HCT116 (cell line): ENCODE data around the gene NOTCH4. TPM values are rescaled to one million over a fixed set of nuclear protein-coding genes. Genes with fewer than 3 reads are reported as not detected.

Experiments
- ATAC-seq: fragments of 200-7000 bp; cut with Tn5 transposase; 2 replicates; pipeline ENCODE4 v1.9.1; 2020; ENCODE audit warnings: mild to moderate bottlenecking, moderate library complexity
- BruUV-seq: library from RNA; stranded (reverse); fragments of 400-500 nt; replicated peaks from 2 replicates; lab custom pipeline; 2021; lab: Mats Ljungman, UMichigan
- CTCF ChIA-PET: fragments of 300-600 bp; sonication (Branson Sonifier 250); formaldehyde crosslinking; loops from one replicate; lab custom pipeline; 2021; ENCODE audit warnings: antibody characterized with exemption; lab: Charles Lee
- POLR2A ChIA-PET: fragments of 300-600, 350-600 bp; sonication (Branson Sonifier 250); formaldehyde crosslinking; loops from one replicate; lab custom pipeline; 2021; ENCODE audit warnings: antibody characterized with exemption; lab: Charles Lee
- RAD21 ChIA-PET, 2 experiments: fragments of 300-600 bp; sonication (Branson Sonifier 250); formaldehyde crosslinking; loops; one replicate each; lab custom pipeline; 2023; ENCODE audit warnings: low total read pairs in 2 of 2; ENCODE audit not compliant: uncharacterized antibody in 2 of 2, unreplicated experiment in 2 of 2, low non-redundant PET in 1 of 2; lab: Charles Lee
- DNase-seq: peaks from one replicate; pipeline ENCODE4 v3.0.0-alpha.2; 2010; ENCODE audit warnings: low read depth, low spot score
- H2AFZ ChIP-seq: fragments of 200-600 bp; shearing (Covaris generic), sonication (generic); 2 replicates; pipeline ENCODE4 v1.6.1; 2017; ENCODE audit warnings: low read depth, mixed run types, mixed read lengths, antibody characterized with exemption, low read length; ENCODE audit not compliant: poor library complexity, severe bottlenecking
- H3K27ac ChIP-seq: 2 replicates; pipeline ENCODE4 v1.5.1; 2012; ENCODE audit warnings: low read depth, low read length
- H3K27me3 ChIP-seq: fragments of 200-600 bp; sonication (generic); 2 replicates; pipeline ENCODE4 v1.6.1; 2016; ENCODE audit warnings: mixed run types, low read length, mixed read lengths; ENCODE audit not compliant: insufficient read depth
- H3K36me3 ChIP-seq, 2 experiments: fragments of 200-500 bp in 1 of 2; fragments of 200-600 bp in 1 of 2; sonication (Bioruptor generic) in 1 of 2; sonication (generic) in 1 of 2; 2 replicates each; pipeline versions ENCODE4 v1.5.1 to v1.6.1; 2014 to 2016; ENCODE audit warnings: low read length in 2 of 2, inconsistent platforms in 1 of 2, mixed read lengths in 1 of 2, mixed run types in 1 of 2; ENCODE audit not compliant: insufficient read depth in 2 of 2, control insufficient read depth in 1 of 2
- H3K4me1 ChIP-seq, 2 experiments: fragments of 200-600 bp in 1 of 2; sonication (generic) in 1 of 2; 2 replicates each; pipeline versions ENCODE4 v1.5.1 to v1.6.1; 2012 to 2017; ENCODE audit warnings: low read length in 2 of 2, inconsistent platforms in 1 of 2, mild to moderate bottlenecking in 1 of 2, mixed read lengths in 1 of 2, mixed run types in 1 of 2, moderate library complexity in 1 of 2; ENCODE audit not compliant: insufficient read depth in 2 of 2, control insufficient read depth in 1 of 2
- H3K4me2 ChIP-seq: fragments of 200-600 bp; sonication (generic); 2 replicates; pipeline ENCODE4 v1.6.1; 2017; ENCODE audit warnings: mixed run types, low read length, mixed read lengths
- H3K4me3 ChIP-seq, 2 experiments: fragments of 200-600 bp in 1 of 2; sonication (generic) in 1 of 2; replicated peaks in 1 of 2; 2 replicates each; pipeline ENCODE4 v1.5.1; 2011 to 2016; ENCODE audit warnings: low read length in 2 of 2, control low read depth in 1 of 2, low read depth in 1 of 2, mild to moderate bottlenecking in 1 of 2, mixed read lengths in 1 of 2, mixed run types in 1 of 2
- H3K79me2 ChIP-seq: fragments of 200-600 bp; sonication (generic); 2 replicates; pipeline ENCODE4 v1.6.1; 2017; ENCODE audit warnings: mild to moderate bottlenecking, mixed run types, low read length, moderate library complexity, mixed read lengths; ENCODE audit not compliant: insufficient read depth
- H3K9ac ChIP-seq: fragments of 200-600 bp; sonication (generic); 2 replicates; pipeline ENCODE4 v1.6.1; 2016; ENCODE audit warnings: low read length, mixed read lengths
- H3K9me2 ChIP-seq: fragments of 200-600 bp; sonication (generic), shearing (Covaris generic); 2 replicates; pipeline ENCODE4 v1.6.1; 2017; ENCODE audit warnings: mixed run types, mild to moderate bottlenecking, moderate library complexity; ENCODE audit not compliant: insufficient read depth
- H3K9me3 ChIP-seq, 2 experiments: fragments of 200-500 bp in 1 of 2; fragments of 200-600 bp in 1 of 2; sonication (Bioruptor generic) in 1 of 2; sonication (generic) in 1 of 2; 2 replicates each; pipeline ENCODE4 v1.6.1; 2014 to 2017; ENCODE audit warnings: low read length in 2 of 2, mixed read lengths in 2 of 2, inconsistent platforms in 1 of 2, low read depth in 1 of 2, mild to moderate bottlenecking in 1 of 2, mixed run types in 1 of 2, moderate library complexity in 1 of 2; ENCODE audit not compliant: control insufficient read depth in 1 of 2, insufficient read depth in 1 of 2
- H4K20me1 ChIP-seq: fragments of 200-600 bp; sonication (generic), shearing (Covaris generic); 2 replicates; pipeline ENCODE4 v1.6.1; 2017; ENCODE audit warnings: mixed run types, mild to moderate bottlenecking, moderate library complexity; ENCODE audit not compliant: insufficient read depth
- EGR1 ChIP-seq: IDR thresholded peaks from 2 replicates; pipeline ENCODE4 v1.6.1; 2012; ENCODE audit warnings: low read depth
- EZH2phosphoT487 ChIP-seq: fragments of 200-600 bp; IDR thresholded peaks from 2 replicates; pipeline ENCODE4 v1.6.1; 2018; ENCODE audit warnings: antibody characterized with exemption, borderline replicate concordance
- SIN3A ChIP-seq: IDR thresholded peaks from 2 replicates; pipeline ENCODE4 v1.6.1; 2012; ENCODE audit warnings: low read depth
- YY1 ChIP-seq: IDR thresholded peaks from 2 replicates; pipeline ENCODE4 v1.6.1; 2011; ENCODE audit warnings: low read length, low read depth, moderate library complexity, mild to moderate bottlenecking; ENCODE audit not compliant: insufficient replicate concordance; ENCODE audit errors: extremely low read depth
- ZNF274 ChIP-seq: fragments of 200-500 bp; sonication (Bioruptor generic); IDR thresholded peaks from 2 replicates; pipeline ENCODE4 v1.6.1; 2014; ENCODE audit warnings: mild to moderate bottlenecking, low read depth, low read length, inconsistent platforms
- intact Hi-C: fragments of 100-400 bp; cut with micrococcal nuclease; formaldehyde crosslinking; loops from 2 replicates; pipeline ENCODE4 v1.10.0; 2022
- total RNA-seq: library from RNA; stranded (reverse); gene quantifications from one replicate; pipeline ENCODE4 v1.2.1, GENCODE V29; 2021; ENCODE audit not compliant: unreplicated experiment
- TF ChIP-seq, protein P1 (sequence below): IDR thresholded peaks from 2 replicates; pipeline ENCODE4 v1.6.1; 2012; ENCODE audit warnings: low read depth

Gene NOTCH4
- total RNA-seq, 1 experiment from 2014 or later, result 0.81 TPM

DNA sequence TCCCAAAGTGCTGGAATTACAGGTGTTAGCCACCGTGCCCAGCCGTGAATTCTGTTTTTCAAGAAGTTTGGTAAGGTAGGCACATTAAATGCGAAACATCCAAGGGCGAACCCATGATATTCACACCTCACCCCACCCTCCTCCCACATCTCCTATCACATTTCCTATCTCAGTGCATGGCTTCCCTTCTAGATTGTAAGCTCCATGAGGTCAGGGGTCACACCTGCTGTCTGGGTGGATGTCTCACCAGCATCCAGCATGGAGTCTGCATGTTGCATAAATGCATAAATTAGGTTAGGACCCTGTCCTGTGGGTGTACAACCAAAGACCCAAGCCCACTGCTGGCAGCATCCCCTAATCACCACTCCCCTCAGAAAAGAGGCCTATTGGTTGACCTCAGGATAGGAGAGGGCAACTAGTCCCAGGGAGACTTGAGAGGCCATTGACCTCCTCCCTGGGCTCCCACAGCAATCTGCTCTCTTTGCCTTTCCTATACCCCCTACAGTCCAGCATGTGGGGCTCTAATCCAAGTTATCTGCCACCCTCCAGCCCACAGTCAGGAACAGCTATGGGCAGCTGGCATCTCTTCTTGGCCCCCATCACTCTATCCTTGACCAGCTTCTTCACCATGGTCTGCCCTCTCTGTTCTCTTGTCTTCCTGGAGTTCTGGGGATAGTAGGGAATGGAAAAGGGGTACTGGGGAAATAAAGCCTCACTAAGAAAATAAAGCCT, 76.3 kb downstream of the NOTCH4 start:
- H3K4me1 ChIP-seq, result peaks cover 4 to 6% of the 10 kb centered on the region in 2 experiments; a peak in 3 of 4 replicates
- no TSS peak for BruUV-seq
- ChIA-PET POLR2A (no interaction called here), CTCF (no interaction called here), RAD21 (no interaction called here)
- intact Hi-C loops, result no loop called here
- H3K79me2 ChIP-seq, result no peaks in the 10 kb centered on the region
- H3K4me3 ChIP-seq, result no peak overlapping the region
- H3K4me2 ChIP-seq, result no peak overlapping the region
- no peaks in the 10 kb centered on the region for H3K36me3 ChIP-seq
- no peak overlapping the region for H2AFZ ChIP-seq
- ATAC-seq, result no peak
- H3K27ac ChIP-seq, result no peak overlapping the region
- H3K9ac ChIP-seq, result no peak overlapping the region
- no peak for DNase-seq
- H3K27me3 ChIP-seq, result no peaks in the 10 kb centered on the region
- H3K9me3 ChIP-seq, result no peaks in the 10 kb centered on the region
- no peaks in the 10 kb centered on the region for H4K20me1 ChIP-seq
- no peak for TF ChIP-seq ZNF274
- no peak for TF ChIP-seq SIN3A
- TF ChIP-seq YY1, result no peak
- TF ChIP-seq, protein P1, sequence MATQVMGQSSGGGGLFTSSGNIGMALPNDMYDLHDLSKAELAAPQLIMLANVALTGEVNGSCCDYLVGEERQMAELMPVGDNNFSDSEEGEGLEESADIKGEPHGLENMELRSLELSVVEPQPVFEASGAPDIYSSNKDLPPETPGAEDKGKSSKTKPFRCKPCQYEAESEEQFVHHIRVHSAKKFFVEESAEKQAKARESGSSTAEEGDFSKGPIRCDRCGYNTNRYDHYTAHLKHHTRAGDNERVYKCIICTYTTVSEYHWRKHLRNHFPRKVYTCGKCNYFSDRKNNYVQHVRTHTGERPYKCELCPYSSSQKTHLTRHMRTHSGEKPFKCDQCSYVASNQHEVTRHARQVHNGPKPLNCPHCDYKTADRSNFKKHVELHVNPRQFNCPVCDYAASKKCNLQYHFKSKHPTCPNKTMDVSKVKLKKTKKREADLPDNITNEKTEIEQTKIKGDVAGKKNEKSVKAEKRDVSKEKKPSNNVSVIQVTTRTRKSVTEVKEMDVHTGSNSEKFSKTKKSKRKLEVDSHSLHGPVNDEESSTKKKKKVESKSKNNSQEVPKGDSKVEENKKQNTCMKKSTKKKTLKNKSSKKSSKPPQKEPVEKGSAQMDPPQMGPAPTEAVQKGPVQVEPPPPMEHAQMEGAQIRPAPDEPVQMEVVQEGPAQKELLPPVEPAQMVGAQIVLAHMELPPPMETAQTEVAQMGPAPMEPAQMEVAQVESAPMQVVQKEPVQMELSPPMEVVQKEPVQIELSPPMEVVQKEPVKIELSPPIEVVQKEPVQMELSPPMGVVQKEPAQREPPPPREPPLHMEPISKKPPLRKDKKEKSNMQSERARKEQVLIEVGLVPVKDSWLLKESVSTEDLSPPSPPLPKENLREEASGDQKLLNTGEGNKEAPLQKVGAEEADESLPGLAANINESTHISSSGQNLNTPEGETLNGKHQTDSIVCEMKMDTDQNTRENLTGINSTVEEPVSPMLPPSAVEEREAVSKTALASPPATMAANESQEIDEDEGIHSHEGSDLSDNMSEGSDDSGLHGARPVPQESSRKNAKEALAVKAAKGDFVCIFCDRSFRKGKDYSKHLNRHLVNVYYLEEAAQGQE, result no peak
- no peak for TF ChIP-seq EZH2phosphoT487
- no peak for TF ChIP-seq EGR1
- no peaks in the 10 kb centered on the region for H3K9me2 ChIP-seq
